Common myeloid progenitor, CD34-positive (primary cell): Measurements from ENCODE around the gene EIF2S3B.
"Not testable (repeated sequence)": the region's sequence is repeated elsewhere in the genome, so short reads cannot be mapped to it uniquely, and the experiment has no call there.

Experiments used
- CTCF ChIA-PET: fragments of 350-600 bp; sonication (Branson Sonifier 250); formaldehyde crosslinking; loops from one replicate; lab custom pipeline; 2021; ENCODE audit warnings: antibody characterized with exemption; lab: Charles Lee
- POLR2A ChIA-PET: fragments of 350-600 bp; sonication (Branson Sonifier 250); formaldehyde crosslinking; loops from one replicate; lab custom pipeline; 2021; ENCODE audit warnings: antibody characterized with exemption; lab: Charles Lee
- DNase-seq, 3 donors: peaks; one replicate each; pipeline versions ENCODE4 v3.0.0 to v3.0.0-alpha.2; 2013
- H3K27ac ChIP-seq, 2 experiments: 1 replicate in 1 of 2; 2 replicates in 1 of 2; pipeline ENCODE4 v1.7.0; 2013; ENCODE audit warnings: inconsistent platforms in 2 of 2, low read length in 2 of 2, mild to moderate bottlenecking in 2 of 2, low read depth in 1 of 2, moderate library complexity in 1 of 2; ENCODE audit not compliant: severe bottlenecking in 2 of 2, insufficient read depth in 1 of 2, poor library complexity in 1 of 2
- H3K27me3 ChIP-seq, 5 experiments: replicated peaks in 2 of 5; 1 replicate in 3 of 5; 2 replicates in 2 of 5; pipeline versions ENCODE4 v1.6.1 to v1.7.0; 2013; ENCODE audit warnings: low read length in 4 of 5, mild to moderate bottlenecking in 2 of 5, moderate library complexity in 2 of 5, inconsistent platforms in 1 of 5; ENCODE audit not compliant: insufficient read depth in 5 of 5, control insufficient read depth in 4 of 5
- H3K36me3 ChIP-seq, 4 experiments: 1 replicate in 2 of 4; 2 replicates in 2 of 4; pipeline versions ENCODE4 v1.6.1 to v1.7.0; 2013; ENCODE audit warnings: low read length in 3 of 4, control low read depth in 1 of 4, mild to moderate bottlenecking in 1 of 4; ENCODE audit not compliant: control insufficient read depth in 4 of 4, insufficient read depth in 4 of 4
- H3K4me1 ChIP-seq, 4 experiments: 1 replicate in 3 of 4; 2 replicates in 1 of 4; pipeline versions ENCODE4 v1.6.1 to v1.7.1; 2013; ENCODE audit warnings: low read length in 3 of 4, mild to moderate bottlenecking in 3 of 4, control low read depth in 1 of 4, inconsistent platforms in 1 of 4, moderate library complexity in 1 of 4; ENCODE audit not compliant: control insufficient read depth in 4 of 4, insufficient read depth in 4 of 4; ENCODE audit errors: control extremely low read depth in 1 of 4
- H3K4me3 ChIP-seq, 7 experiments: 1 replicate in 4 of 7; 2 replicates in 3 of 7; pipeline versions ENCODE4 v1.5.1 to v1.7.0; 2013; ENCODE audit warnings: mild to moderate bottlenecking in 7 of 7, low read length in 6 of 7, moderate library complexity in 6 of 7, inconsistent platforms in 2 of 7, low read depth in 2 of 7, control low read depth in 1 of 7; ENCODE audit not compliant: insufficient read depth in 4 of 7, control insufficient read depth in 1 of 7; ENCODE audit errors: extremely low read depth in 1 of 7
- H3K9me3 ChIP-seq, 5 experiments: 1 replicate in 4 of 5; 2 replicates in 1 of 5; pipeline versions ENCODE4 v1.6.1 to v1.7.1; 2013; ENCODE audit warnings: low read length in 4 of 5, mild to moderate bottlenecking in 2 of 5, inconsistent platforms in 1 of 5, low read depth in 1 of 5, moderate library complexity in 1 of 5; ENCODE audit not compliant: control insufficient read depth in 4 of 5, insufficient read depth in 2 of 5; ENCODE audit errors: control extremely low read depth in 1 of 5
- WGBS: methylation state at CpG from one replicate; pipeline ENCODE4 v1.1.5; 2013; ENCODE audit not compliant: insufficient coverage; 5-methylcytosine and 5-hydroxymethylcytosine counted together

The EIF2S3B gene

GRCh38 chr12:10487328-10487727 lies 18.4 kb upstream of the EIF2S3B start:
- H3K36me3 ChIP-seq, H3K27me3 ChIP-seq, POLR2A ChIA-PET, CTCF ChIA-PET, H3K4me1 ChIP-seq, H3K27ac ChIP-seq, H3K9me3 ChIP-seq, DNase-seq, H3K4me3 ChIP-seq: not testable (repeated sequence)
- WGBS, result no CpG with 5 or more reads among the region's 2 CpGs

- ChIA-PET POLR2A (no interaction called here), CTCF (interaction anchor here (0.9 kb wide), 1 partner anchor 456 kb away, joined by 3 read pairs; no protein-coding TSS in a partner anchor)
- Histone ChIP-seq H3K4me3 (no peak overlapping the region), H3K9me3 (peaks cover 0 to 3% (median 0%) of the 10 kb centered on the region in 5 experiments), H3K4me1 (no peaks in the 10 kb centered on the region), H3K27me3 (peaks cover 0 to 33% (median 0%) of the 10 kb centered on the region in 5 experiments), H3K27ac (no peak overlapping the region), H3K36me3 (no peaks in the 10 kb centered on the region)
- no peak for DNase-seq
- WGBS, result no CpG with 5 or more reads among the region's 4 CpGs
Measured at GRCh38 chr12:10491766-10492165, 13.9 kb upstream of the EIF2S3B start.

- 89% methylated on average over 2 of the region's 2 CpGs for WGBS
- peaks cover 0 to 4% (median 0%) of the 10 kb centered on the region in 5 experiments for H3K9me3 ChIP-seq
- ChIA-PET CTCF (no interaction called here), POLR2A (no interaction called here)
- no peaks in the 10 kb centered on the region for H3K36me3 ChIP-seq
- peak in 1 of 3 donors; percentile 6 for DNase-seq
- H3K4me1 ChIP-seq, result no peaks in the 10 kb centered on the region
- H3K27ac ChIP-seq, result no peak overlapping the region
- no peak overlapping the region for H3K4me3 ChIP-seq
- peaks cover 0 to 74% (median 0%) of the 10 kb centered on the region in 5 experiments for H3K27me3 ChIP-seq
Measured at GRCh38 chr12:10497602-10498001, 8.1 kb upstream of the EIF2S3B start.

- POLR2A ChIA-PET, result no interaction called here
- no peak overlapping the region for H3K4me3 ChIP-seq
- 75% methylated on average over 1 of the region's 1 CpG for WGBS
Measured at GRCh38 chr12:10498042-10498441, 7.6 kb upstream of the EIF2S3B start.

GRCh38 chr12:10501030-10501429 lies 4.7 kb upstream of the EIF2S3B start:
- 44% methylated on average over 2 of the region's 3 CpGs for WGBS
- no peaks in the 10 kb centered on the region for H3K4me1 ChIP-seq
- H3K4me3 ChIP-seq, result no peak overlapping the region
- no peaks in the 10 kb centered on the region for H3K36me3 ChIP-seq
- H3K9me3 ChIP-seq, result peaks cover 0 to 11% (median 0%) of the 10 kb centered on the region in 5 experiments
- ChIA-PET POLR2A (no interaction called here), CTCF (interaction anchor here (1.4 kb wide), 1 partner anchor 264 kb away, joined by 5 read pairs; no protein-coding TSS in a partner anchor)
- no peak overlapping the region for H3K27ac ChIP-seq
- H3K27me3 ChIP-seq, result peaks cover 0 to 55% (median 0%) of the 10 kb centered on the region in 5 experiments
- DNase-seq, result peak in 1 of 3 donors; percentile 1

More at GRCh38 chr12:10498042-10498441, 7.6 kb upstream of the EIF2S3B start:
- CTCF ChIA-PET, result no interaction called here
- DNase-seq, result no peak
- H3K36me3 ChIP-seq, result no peaks in the 10 kb centered on the region
- no peaks in the 10 kb centered on the region for H3K4me1 ChIP-seq
- H3K27ac ChIP-seq, result no peak overlapping the region
- peaks cover 0 to 74% (median 0%) of the 10 kb centered on the region in 5 experiments for H3K27me3 ChIP-seq
- H3K9me3 ChIP-seq, result peaks cover 0 to 7% (median 2%) of the 10 kb centered on the region in 5 experiments

GRCh38 chr12:10503460-10503859 lies 2.2 kb upstream of the EIF2S3B start:
- H3K9me3 ChIP-seq, result peaks cover 0 to 14% (median 0%) of the 10 kb centered on the region in 5 experiments
- WGBS, result no CpG with 5 or more reads among the region's 1 CpG
- ChIA-PET CTCF (no interaction called here), POLR2A (no interaction called here)
- peaks cover 0 to 33% (median 0%) of the 10 kb centered on the region in 5 experiments for H3K27me3 ChIP-seq
- H3K27ac ChIP-seq, result no peak overlapping the region
- H3K36me3 ChIP-seq, result no peaks in the 10 kb centered on the region
- no peak for DNase-seq
- H3K4me1 ChIP-seq, result no peaks in the 10 kb centered on the region
- H3K4me3 ChIP-seq, result no peak overlapping the region

GRCh38 chr12:10511756-10512355 lies 6.2 kb downstream of the EIF2S3B start:
- no peak overlapping the region for H3K4me3 ChIP-seq
- H3K36me3 ChIP-seq, result no peaks in the 10 kb centered on the region
- no peak for DNase-seq
- 95% methylated on average over 5 of the region's 5 CpGs for WGBS
- ChIA-PET CTCF (interaction anchor here (1.2 kb wide), 1 partner anchor 276 kb away, joined by 3 read pairs; no protein-coding TSS in a partner anchor), POLR2A (no interaction called here)
- peaks cover 0 to 3% (median 0%) of the 10 kb centered on the region in 5 experiments for H3K9me3 ChIP-seq
- no peak overlapping the region for H3K27ac ChIP-seq
- peaks cover 0 to 4% (median 0%) of the 10 kb centered on the region in 5 experiments for H3K27me3 ChIP-seq
- H3K4me1 ChIP-seq, result no peaks in the 10 kb centered on the region
